GM23338 (cell line): ENCODE data around the gene EXOSC3. TPM values are rescaled to one million over a fixed set of nuclear protein-coding genes. Genes with fewer than 3 reads are reported as not detected.

Source experiments
- ATAC-seq: fragments of 200-7000 bp; cut with Tn5 transposase; 3 replicates; pipeline ENCODE4 v1.9.1; 2020
- DNase-seq: peaks from one replicate; pipeline ENCODE4 v3.0.0-alpha.2; 2015; ENCODE audit warnings: low spot score
- H2AFZ ChIP-seq: fragments of 200-600 bp; sonication (generic); 2 replicates; pipeline ENCODE4 v1.8.0; 2016; ENCODE audit warnings: antibody characterized with exemption, mild to moderate bottlenecking, moderate library complexity
- H3F3A ChIP-seq: fragments of 200-600 bp; sonication (generic); replicated peaks from 2 replicates; pipeline ENCODE4 v1.8.0; 2017; ENCODE audit warnings: antibody characterized with exemption, mixed run types, low read depth
- H3K27ac ChIP-seq: fragments of 200-600 bp; sonication (generic); 2 replicates; pipeline ENCODE4 v1.6.1; 2016; ENCODE audit warnings: low read depth
- H3K27me3 ChIP-seq: fragments of 200-600 bp; sonication (generic); 2 replicates; pipeline ENCODE4 v1.8.0; 2016; ENCODE audit warnings: mild to moderate bottlenecking, mixed run types, moderate library complexity; ENCODE audit not compliant: insufficient read depth
- H3K36me3 ChIP-seq: fragments of 200-600 bp; sonication (generic); 2 replicates; pipeline ENCODE4 v1.8.0; 2016; ENCODE audit warnings: mild to moderate bottlenecking; ENCODE audit not compliant: insufficient read depth
- H3K4me1 ChIP-seq: fragments of 200-600 bp; sonication (generic); 2 replicates; pipeline ENCODE4 v1.8.0; 2016; ENCODE audit warnings: mild to moderate bottlenecking, moderate library complexity; ENCODE audit not compliant: insufficient read depth
- H3K4me2 ChIP-seq: fragments of 200-600 bp; sonication (generic); 2 replicates; pipeline ENCODE4 v1.7.1; 2017; ENCODE audit warnings: mixed run types
- H3K4me3 ChIP-seq: fragments of 200-600 bp; sonication (generic); 2 replicates; pipeline ENCODE4 v1.6.1; 2016; ENCODE audit warnings: mixed run types
- H3K79me2 ChIP-seq: fragments of 200-600 bp; sonication (generic); replicated peaks from 2 replicates; pipeline ENCODE4 v1.8.0; 2017; ENCODE audit warnings: mild to moderate bottlenecking; ENCODE audit not compliant: insufficient read depth
- H3K9me2 ChIP-seq: fragments of 200-600 bp; sonication (generic); 2 replicates; pipeline ENCODE4 v1.8.0; 2017; ENCODE audit not compliant: insufficient read depth
- H4K20me1 ChIP-seq: fragments of 200-600 bp; sonication (generic); replicated peaks from 2 replicates; pipeline ENCODE4 v1.8.0; 2017; ENCODE audit warnings: mild to moderate bottlenecking; ENCODE audit not compliant: insufficient read depth
- H3K27ac Mint-ChIP-seq: 2 replicates; pipeline ENCODE4 v1.8.0; 2020; ENCODE audit warnings: inconsistent platforms, mild to moderate bottlenecking, moderate library complexity, mixed read lengths
- H3K27me3 Mint-ChIP-seq: 3 replicates; pipeline ENCODE4 v1.8.0; 2022; ENCODE audit warnings: low read depth, mild to moderate bottlenecking, moderate library complexity, mixed read lengths, inconsistent platforms; ENCODE audit not compliant: insufficient read depth, poor library complexity
- H3K36me3 Mint-ChIP-seq: 3 replicates; pipeline ENCODE4 v1.8.0; 2021; ENCODE audit warnings: low read depth, mild to moderate bottlenecking, inconsistent platforms, moderate library complexity, mixed read lengths
- H3K4me1 Mint-ChIP-seq: 3 replicates; pipeline ENCODE4 v1.8.0; 2020; ENCODE audit warnings: mild to moderate bottlenecking, inconsistent platforms, mixed read lengths
- H3K4me3 Mint-ChIP-seq: 3 replicates; pipeline ENCODE4 v1.8.0; 2021; ENCODE audit warnings: moderate library complexity, mild to moderate bottlenecking, inconsistent platforms, mixed read lengths
- H3K9me3 Mint-ChIP-seq: 3 replicates; pipeline ENCODE4 v1.8.0; 2020; ENCODE audit warnings: moderate library complexity, mild to moderate bottlenecking, inconsistent platforms, mixed read lengths
- CREB1 ChIP-seq: fragments of 250-450 bp; sonication (Bioruptor Pico); IDR thresholded peaks from 2 replicates; pipeline ENCODE4 v1.5.0; 2020; ENCODE audit warnings: low read depth, mild to moderate bottlenecking, moderate library complexity
- CTCF ChIP-seq, 2 experiments: fragments of 200-600 bp in 1 of 2; sonication (generic) in 1 of 2; conservative IDR thresholded peaks; 2 replicates each; pipeline versions ENCODE4 v1.5.1 to v1.6.1; 2016 to 2017; ENCODE audit warnings: antibody characterized with exemption in 2 of 2, low read depth in 2 of 2, mild to moderate bottlenecking in 2 of 2, moderate library complexity in 1 of 2
- ETS1 ChIP-seq: IDR thresholded peaks from 2 replicates; pipeline ENCODE4 v1.6.1; 2016; ENCODE audit warnings: antibody characterized with exemption
- EZH2 ChIP-seq: fragments of 200-600 bp; sonication (generic); IDR thresholded peaks from one replicate; pipeline ENCODE4 v1.8.0; 2017; ENCODE audit warnings: antibody characterized with exemption, mild to moderate bottlenecking, low read depth; ENCODE audit not compliant: unreplicated experiment
- EZH2phosphoT487 ChIP-seq: fragments of 200-600 bp; sonication (generic); IDR thresholded peaks from one replicate; pipeline ENCODE4 v1.8.1; 2018; ENCODE audit warnings: antibody characterized with exemption; ENCODE audit not compliant: unreplicated experiment
- JUNB ChIP-seq: IDR thresholded peaks from one replicate; pipeline ENCODE4 v1.6.1; 2016; ENCODE audit warnings: antibody characterized with exemption; ENCODE audit not compliant: unreplicated experiment
- REST ChIP-seq: IDR thresholded peaks from one replicate; pipeline ENCODE4 v1.6.1; 2018; ENCODE audit warnings: antibody characterized with exemption; ENCODE audit not compliant: unreplicated experiment
- STAT1 ChIP-seq: IDR thresholded peaks from one replicate; pipeline ENCODE4 v1.6.1; 2016; ENCODE audit warnings: antibody characterized with exemption; ENCODE audit not compliant: unreplicated experiment
- ZNF114 ChIP-seq: fragments of 250-450 bp; sonication (Bioruptor Pico); IDR thresholded peaks from 2 replicates; pipeline ENCODE4 v1.5.0; 2020; ENCODE audit warnings: mild to moderate bottlenecking, moderate library complexity
- ZNF331 ChIP-seq: fragments of 250-450 bp; sonication (Bioruptor Pico); IDR thresholded peaks from 2 replicates; pipeline ENCODE4 v1.5.0; 2020; ENCODE audit warnings: low read depth, mild to moderate bottlenecking, moderate library complexity
- polyA plus RNA-seq: library from polyadenylated mRNA; unstranded; fragments of >200 nt; fragmentation: Nextera tagmentation; extraction: Ambion mirVana; gene quantifications from 2 replicates; pipeline ENCODE4 v1.2.1, GENCODE V29; 2016
- total RNA-seq: library from RNA; depleted of rRNA; stranded (reverse); fragments of >200 nt; shearing (Covaris generic); gene quantifications from 2 replicates; pipeline ENCODE4 v1.2.3, GENCODE V29; 2014; rRNA removed

The EXOSC3 gene
- total and polyA plus RNA-seq, 2 experiments from 2014 or later, result 62.3 to 149 TPM

GRCh38 chr9:37730839-37731238 lies 54.0 kb downstream of the EXOSC3 start:
- H3K4me3 ChIP-seq, result no peak overlapping the region
- H2AFZ ChIP-seq, result no peak overlapping the region
- H3K4me3 Mint-ChIP-seq, result no peak overlapping the region
- no peak for TF ChIP-seq CTCF (conservative IDR thresholded peaks at IDR 0.05; ENCODE audit: low read depth in 2 of 2)
- no peak for TF ChIP-seq EZH2
- no peak for TF ChIP-seq STAT1
- no peak for TF ChIP-seq EZH2phosphoT487
- TF ChIP-seq JUNB, result no peak
- no peak for TF ChIP-seq ZNF331 (CRISPR knock-in tag)
- no peak for TF ChIP-seq REST
- no peaks in the 10 kb centered on the region for H3K79me2 ChIP-seq
- H3K36me3 ChIP-seq, result no peaks in the 10 kb centered on the region
- H3F3A ChIP-seq, result no peaks in the 10 kb centered on the region
- DNase-seq, result no peak
- peak; percentile 81 for ATAC-seq
- peaks cover 9% of the 10 kb centered on the region for H3K4me1 Mint-ChIP-seq
- H3K9me2 ChIP-seq, result no peaks in the 10 kb centered on the region
- H3K4me1 ChIP-seq, result no peaks in the 10 kb centered on the region
- no peaks in the 10 kb centered on the region for H3K36me3 Mint-ChIP-seq
- H3K9me3 Mint-ChIP-seq, result no peaks in the 10 kb centered on the region
- H3K27ac Mint-ChIP-seq, result no peak overlapping the region
- H3K27me3 ChIP-seq, result no peaks in the 10 kb centered on the region
- peaks cover 3% of the 10 kb centered on the region for H3K27me3 Mint-ChIP-seq
- no peak overlapping the region for H3K27ac ChIP-seq
- H4K20me1 ChIP-seq, result no peaks in the 10 kb centered on the region
- no peak overlapping the region for H3K4me2 ChIP-seq

- Histone ChIP-seq H2AFZ (no peak overlapping the region), H3K4me3 (no peak overlapping the region), H3K27ac (no peak overlapping the region), H3K4me2 (no peak overlapping the region), H3K9me2 (no peaks in the 10 kb centered on the region), H3K27me3 (no peaks in the 10 kb centered on the region), H3K36me3 (no peaks in the 10 kb centered on the region), H4K20me1 (no peaks in the 10 kb centered on the region), H3F3A (no peaks in the 10 kb centered on the region), H3K4me1 (no peaks in the 10 kb centered on the region), H3K79me2 (no peaks in the 10 kb centered on the region)
- H3K36me3 Mint-ChIP-seq, result no peaks in the 10 kb centered on the region
- DNase-seq (no peak), ATAC-seq (no peak)
- no peaks in the 10 kb centered on the region for H3K9me3 Mint-ChIP-seq
- no peak overlapping the region for H3K4me3 Mint-ChIP-seq
- H3K4me1 Mint-ChIP-seq, result peaks cover 9% of the 10 kb centered on the region
- TF ChIP-seq EZH2phosphoT487, result no peak
- TF ChIP-seq CREB1 (CRISPR knock-in tag), result no peak
- TF ChIP-seq ETS1, result no peak
- TF ChIP-seq ZNF114 (CRISPR knock-in tag), result no peak
- peaks cover 3% of the 10 kb centered on the region for H3K27me3 Mint-ChIP-seq
- no peak overlapping the region for H3K27ac Mint-ChIP-seq
Measured at GRCh38 chr9:37730256-37730655, 54.6 kb downstream of the EXOSC3 start.

Other genes with a start within 250 kb of the EXOSC3 start
- 11.5 and 13.4 TPM in 2 replicates for gene FBXO10, start 208.7 kb downstream of the EXOSC3 start, total RNA-seq
- 3.4 TPM in 2 replicates for gene FBXO10, start 208.7 kb downstream of the EXOSC3 start, polyA plus RNA-seq
- 142 and 158 TPM in 2 replicates for gene TOMM5, start 192.5 kb downstream of the EXOSC3 start, total RNA-seq
- gene TOMM5, start 192.5 kb downstream of the EXOSC3 start, polyA plus RNA-seq, result 529 and 593 TPM in 2 replicates
- 0.12 and 0.63 TPM in 2 replicates for gene FRMPD1, start 134.1 kb downstream of the EXOSC3 start, total RNA-seq
- gene FRMPD1, start 134.1 kb downstream of the EXOSC3 start, polyA plus RNA-seq, result 0.23 and 0.37 TPM in 2 replicates
- 3.1 and 3.4 TPM in 2 replicates for gene TRMT10B, start 31.3 kb downstream of the EXOSC3 start, total RNA-seq
- 10.8 and 12.2 TPM in 2 replicates for gene TRMT10B, start 31.3 kb downstream of the EXOSC3 start, polyA plus RNA-seq
- gene DCAF10, start 15.7 kb upstream of the EXOSC3 start, total RNA-seq, result 11.5 and 14.3 TPM in 2 replicates
- 6.2 and 6.6 TPM in 2 replicates for gene DCAF10, start 15.7 kb upstream of the EXOSC3 start, polyA plus RNA-seq
- gene SLC25A51, start 119.1 kb upstream of the EXOSC3 start, total RNA-seq, result 16.8 and 22.0 TPM in 2 replicates
- 5.3 and 5.8 TPM in 2 replicates for gene SLC25A51, start 119.1 kb upstream of the EXOSC3 start, polyA plus RNA-seq